Upper lobe of left lung (tissue), 4 donors: ENCODE results near the gene SLC26A11.

Source experiments
- POLR2A ChIP-seq, 4 donors: fragments of 450-650 bp; IDR thresholded peaks; one replicate each; pipeline ENCODE4 v1.5.1; 2016 to 2017; ENCODE audit warnings: antibody characterized with exemption in 4 of 4, mild to moderate bottlenecking in 2 of 4
- POLR2AphosphoS5 ChIP-seq, 2 donors: sonication (generic); formaldehyde crosslinking; IDR thresholded peaks; one replicate each; pipeline ENCODE4 v1.5.1; 2017; ENCODE audit warnings: antibody characterized with exemption in 2 of 2
- TF ChIP-seq, protein P1 (sequence below), 6 experiments: fragments of 450-650 bp in 4 of 6; fragments of 200-600 bp in 2 of 6; sonication (generic) in 2 of 6; IDR thresholded peaks; one replicate each; pipeline ENCODE4 v1.5.1; 2016 to 2019; ENCODE audit warnings: antibody characterized with exemption in 6 of 6

- TF ChIP-seq, protein P1, sequence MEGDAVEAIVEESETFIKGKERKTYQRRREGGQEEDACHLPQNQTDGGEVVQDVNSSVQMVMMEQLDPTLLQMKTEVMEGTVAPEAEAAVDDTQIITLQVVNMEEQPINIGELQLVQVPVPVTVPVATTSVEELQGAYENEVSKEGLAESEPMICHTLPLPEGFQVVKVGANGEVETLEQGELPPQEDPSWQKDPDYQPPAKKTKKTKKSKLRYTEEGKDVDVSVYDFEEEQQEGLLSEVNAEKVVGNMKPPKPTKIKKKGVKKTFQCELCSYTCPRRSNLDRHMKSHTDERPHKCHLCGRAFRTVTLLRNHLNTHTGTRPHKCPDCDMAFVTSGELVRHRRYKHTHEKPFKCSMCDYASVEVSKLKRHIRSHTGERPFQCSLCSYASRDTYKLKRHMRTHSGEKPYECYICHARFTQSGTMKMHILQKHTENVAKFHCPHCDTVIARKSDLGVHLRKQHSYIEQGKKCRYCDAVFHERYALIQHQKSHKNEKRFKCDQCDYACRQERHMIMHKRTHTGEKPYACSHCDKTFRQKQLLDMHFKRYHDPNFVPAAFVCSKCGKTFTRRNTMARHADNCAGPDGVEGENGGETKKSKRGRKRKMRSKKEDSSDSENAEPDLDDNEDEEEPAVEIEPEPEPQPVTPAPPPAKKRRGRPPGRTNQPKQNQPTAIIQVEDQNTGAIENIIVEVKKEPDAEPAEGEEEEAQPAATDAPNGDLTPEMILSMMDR (IDR thresholded peaks at IDR 0.05), result no peak
- TF ChIP-seq POLR2AphosphoS5 (IDR thresholded peaks at IDR 0.05) (no peak), POLR2A (IDR thresholded peaks at IDR 0.05) (no peak)
These were observed 41.7 kb downstream of the SLC26A11 start for GRCh38 chr17:80261895-80262279.
